OCI-LY1 (cell line): ENCODE measurements around the gene CCDC57.

Source experiments
- CTCF ChIP-seq: fragments of 200-600 bp; sonication (generic), shearing (Covaris generic); IDR thresholded peaks from 2 replicates; pipeline ENCODE4 v1.5.1; 2017; ENCODE audit warnings: mild to moderate bottlenecking, antibody characterized with exemption, low read length, moderate library complexity, mixed read lengths
- EZH2 ChIP-seq: fragments of 200-600 bp; sonication (generic), shearing (Covaris generic); IDR thresholded peaks from 2 replicates; pipeline ENCODE4 v1.8.0; 2017; ENCODE audit warnings: borderline replicate concordance, mixed run types, mild to moderate bottlenecking, antibody characterized with exemption, low read length, moderate library complexity, mixed read lengths

GRCh38 chr17:82229698-82230608, 17.3 kb upstream of the CCDC57 start:
- TF ChIP-seq CTCF (no peak), EZH2 (no peak)
